Tibial nerve (tissue), 3 donors: Measurements from ENCODE around the gene PARD6G.

Experiments
- POLR2A ChIP-seq, 2 donors: fragments of 450-650 bp; IDR thresholded peaks; one replicate each; pipeline ENCODE4 v1.6.1; 2017; ENCODE audit warnings: antibody characterized with exemption in 2 of 2, mild to moderate bottlenecking in 2 of 2, moderate library complexity in 2 of 2
- TF ChIP-seq, protein P1 (sequence below), 5 experiments: fragments of 200-600 bp in 3 of 5; fragments of 450-650 bp in 2 of 5; sonication (generic) in 3 of 5; IDR thresholded peaks; one replicate each; pipeline ENCODE4 v1.5.1; 2016 to 2019; ENCODE audit warnings: antibody characterized with exemption in 5 of 5, mild to moderate bottlenecking in 3 of 5, moderate library complexity in 2 of 5

DNA sequence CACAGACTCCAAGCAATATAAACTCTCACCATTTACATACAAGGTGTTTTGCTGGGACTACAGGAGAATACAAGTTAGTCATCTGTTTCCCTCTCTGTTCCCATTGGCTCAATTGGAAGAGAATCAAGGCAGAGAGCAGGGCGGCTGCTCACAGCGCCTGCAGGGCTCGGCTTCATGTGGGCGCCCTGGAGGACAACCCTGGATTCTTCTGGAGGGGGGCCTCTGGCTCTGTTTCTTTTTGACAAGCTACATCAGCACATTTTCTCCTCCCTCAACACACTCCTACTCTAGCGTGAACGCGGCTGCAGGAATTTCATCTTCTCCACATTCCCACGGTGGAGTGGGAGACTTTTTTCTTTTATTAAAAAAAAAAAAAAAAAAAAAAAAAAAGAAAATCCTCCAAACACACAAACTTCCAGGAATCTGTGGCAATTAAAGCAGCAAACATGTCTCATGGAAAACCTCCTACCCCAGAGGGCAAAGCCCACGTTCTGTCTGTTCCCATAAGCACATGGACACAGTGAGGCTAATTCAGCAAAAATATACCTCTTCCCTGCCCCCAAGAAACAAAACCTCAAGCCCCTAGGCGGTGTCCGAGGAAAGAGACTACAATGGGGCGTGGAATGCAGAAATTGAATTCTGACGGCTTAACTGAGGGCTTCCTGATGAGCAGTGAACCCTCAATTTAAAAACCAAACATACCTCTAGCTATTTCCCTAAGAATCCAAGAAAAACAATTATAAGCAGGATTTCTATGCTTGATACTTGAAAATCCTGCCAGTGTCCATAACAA, 50.6 kb downstream of the PARD6G start:
- TF ChIP-seq, protein P1, sequence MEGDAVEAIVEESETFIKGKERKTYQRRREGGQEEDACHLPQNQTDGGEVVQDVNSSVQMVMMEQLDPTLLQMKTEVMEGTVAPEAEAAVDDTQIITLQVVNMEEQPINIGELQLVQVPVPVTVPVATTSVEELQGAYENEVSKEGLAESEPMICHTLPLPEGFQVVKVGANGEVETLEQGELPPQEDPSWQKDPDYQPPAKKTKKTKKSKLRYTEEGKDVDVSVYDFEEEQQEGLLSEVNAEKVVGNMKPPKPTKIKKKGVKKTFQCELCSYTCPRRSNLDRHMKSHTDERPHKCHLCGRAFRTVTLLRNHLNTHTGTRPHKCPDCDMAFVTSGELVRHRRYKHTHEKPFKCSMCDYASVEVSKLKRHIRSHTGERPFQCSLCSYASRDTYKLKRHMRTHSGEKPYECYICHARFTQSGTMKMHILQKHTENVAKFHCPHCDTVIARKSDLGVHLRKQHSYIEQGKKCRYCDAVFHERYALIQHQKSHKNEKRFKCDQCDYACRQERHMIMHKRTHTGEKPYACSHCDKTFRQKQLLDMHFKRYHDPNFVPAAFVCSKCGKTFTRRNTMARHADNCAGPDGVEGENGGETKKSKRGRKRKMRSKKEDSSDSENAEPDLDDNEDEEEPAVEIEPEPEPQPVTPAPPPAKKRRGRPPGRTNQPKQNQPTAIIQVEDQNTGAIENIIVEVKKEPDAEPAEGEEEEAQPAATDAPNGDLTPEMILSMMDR (IDR thresholded peaks at IDR 0.05) = no peak
- TF ChIP-seq POLR2A (IDR thresholded peaks at IDR 0.05) = no peak
